Coronary artery (tissue), 2 donors: ENCODE measurements around the gene ADAMTSL2.

ENCODE experiments used
- DNase-seq: peaks from one replicate; pipeline ENCODE4 v3.0.0-alpha.2; 2017; ENCODE audit warnings: low spot score
- H3K27ac ChIP-seq, 2 donors: fragments of 200-600 bp; sonication (generic); one replicate each; pipeline ENCODE4 v1.5.1; 2016 to 2019
- H3K4me3 ChIP-seq: fragments of 200-600 bp; sonication (generic); 2 replicates; pipeline ENCODE4 v1.5.1; 2016; ENCODE audit warnings: mild to moderate bottlenecking, moderate library complexity
- TF ChIP-seq, protein P1 (sequence below): fragments of 200-600 bp; sonication (generic); IDR thresholded peaks from one replicate; pipeline ENCODE4 v1.5.1; 2019; ENCODE audit warnings: antibody characterized with exemption

Gene ADAMTSL2

DNA sequence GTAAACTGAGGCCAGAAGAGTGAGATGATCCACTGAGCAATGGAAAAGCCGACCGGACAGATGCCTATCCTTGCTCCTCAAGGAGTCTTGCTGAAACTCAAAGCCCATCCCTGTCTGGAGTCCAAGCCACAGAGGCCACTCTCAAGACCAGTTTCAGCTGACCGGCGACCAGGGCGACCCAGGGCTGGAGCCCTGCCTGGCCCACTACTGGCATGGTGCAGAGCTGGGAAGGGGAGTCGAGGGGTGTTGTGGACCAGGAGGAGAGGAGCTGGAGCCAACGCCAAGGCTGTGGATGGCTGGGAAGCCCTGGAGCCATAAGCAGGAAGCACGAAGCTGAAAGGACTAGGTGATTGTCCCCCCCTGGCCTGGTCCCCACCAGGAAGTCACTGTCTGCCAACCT lies 52.5 kb downstream of the ADAMTSL2 start:
- TF ChIP-seq, protein P1, sequence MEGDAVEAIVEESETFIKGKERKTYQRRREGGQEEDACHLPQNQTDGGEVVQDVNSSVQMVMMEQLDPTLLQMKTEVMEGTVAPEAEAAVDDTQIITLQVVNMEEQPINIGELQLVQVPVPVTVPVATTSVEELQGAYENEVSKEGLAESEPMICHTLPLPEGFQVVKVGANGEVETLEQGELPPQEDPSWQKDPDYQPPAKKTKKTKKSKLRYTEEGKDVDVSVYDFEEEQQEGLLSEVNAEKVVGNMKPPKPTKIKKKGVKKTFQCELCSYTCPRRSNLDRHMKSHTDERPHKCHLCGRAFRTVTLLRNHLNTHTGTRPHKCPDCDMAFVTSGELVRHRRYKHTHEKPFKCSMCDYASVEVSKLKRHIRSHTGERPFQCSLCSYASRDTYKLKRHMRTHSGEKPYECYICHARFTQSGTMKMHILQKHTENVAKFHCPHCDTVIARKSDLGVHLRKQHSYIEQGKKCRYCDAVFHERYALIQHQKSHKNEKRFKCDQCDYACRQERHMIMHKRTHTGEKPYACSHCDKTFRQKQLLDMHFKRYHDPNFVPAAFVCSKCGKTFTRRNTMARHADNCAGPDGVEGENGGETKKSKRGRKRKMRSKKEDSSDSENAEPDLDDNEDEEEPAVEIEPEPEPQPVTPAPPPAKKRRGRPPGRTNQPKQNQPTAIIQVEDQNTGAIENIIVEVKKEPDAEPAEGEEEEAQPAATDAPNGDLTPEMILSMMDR = no peak
- Histone ChIP-seq H3K27ac (no peak overlapping the region), H3K4me3 (no peak overlapping the region)
- no peak for DNase-seq

DNA sequence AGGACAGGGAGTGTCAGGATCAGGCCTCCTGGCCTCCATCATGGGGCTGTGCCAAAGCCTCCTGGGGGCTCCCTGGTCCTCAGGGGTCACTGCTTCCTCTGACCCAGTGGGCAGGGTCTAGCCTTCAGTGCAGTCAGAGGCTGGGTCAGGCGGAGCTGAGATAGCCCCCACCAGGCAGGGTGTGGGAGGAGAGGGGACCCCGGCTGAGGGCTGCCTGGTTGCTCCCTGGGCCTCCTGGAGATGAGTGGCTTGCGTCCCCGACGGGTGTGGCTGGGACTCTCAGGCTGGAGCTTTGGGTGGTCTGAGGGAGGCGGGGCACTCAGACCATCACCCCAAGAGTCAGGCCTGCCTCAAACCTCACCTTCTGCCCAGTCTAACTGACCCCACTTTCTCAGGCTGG lies 53.0 kb downstream of the ADAMTSL2 start:
- H3K4me3 ChIP-seq = no peak overlapping the region
- no peak overlapping the region for H3K27ac ChIP-seq
- TF ChIP-seq, protein P1 = no peak
- no peak for DNase-seq

DNA sequence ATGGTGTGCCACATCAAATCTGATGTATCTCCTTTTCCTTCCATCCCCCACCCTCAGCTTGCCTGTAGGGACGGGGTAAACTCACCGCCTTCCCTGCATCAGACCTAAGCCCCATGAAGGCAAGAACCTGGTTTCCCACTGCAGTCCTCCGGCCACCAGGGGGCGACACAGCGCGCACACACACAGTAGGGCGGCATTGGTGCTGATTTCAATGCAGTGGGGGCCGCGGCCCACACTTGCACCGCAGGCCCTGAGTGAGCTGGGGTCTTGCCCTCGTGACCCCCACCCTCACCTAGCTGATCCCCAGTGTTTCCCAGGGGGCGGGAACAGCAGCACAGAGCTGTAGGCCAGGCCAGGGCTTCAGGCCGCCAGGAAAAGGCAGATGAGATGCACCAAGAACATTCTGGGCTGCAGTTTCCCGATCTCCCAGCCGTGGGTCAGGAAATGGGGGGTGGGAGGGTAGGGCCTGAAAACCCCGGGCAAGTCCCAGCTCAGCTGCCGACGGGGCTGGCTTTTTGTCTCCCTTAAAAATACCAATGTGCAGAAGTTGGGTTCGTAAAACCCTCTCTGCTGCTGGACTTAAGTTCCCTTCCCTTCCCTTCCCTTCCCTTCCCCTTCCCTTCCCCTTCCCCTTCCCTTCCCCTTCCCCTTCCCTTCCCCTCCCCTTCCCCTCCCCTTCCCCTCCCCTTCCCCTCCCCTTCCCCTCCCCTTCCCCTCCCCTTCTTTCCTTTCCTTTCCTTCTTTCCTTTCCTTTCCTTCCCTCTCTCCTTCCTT lies 55.1 kb downstream of the ADAMTSL2 start:
- Histone ChIP-seq H3K4me3 (no peak overlapping the region), H3K27ac (no peak overlapping the region)
- TF ChIP-seq, protein P1 = no peak
- no peak for DNase-seq

DNA sequence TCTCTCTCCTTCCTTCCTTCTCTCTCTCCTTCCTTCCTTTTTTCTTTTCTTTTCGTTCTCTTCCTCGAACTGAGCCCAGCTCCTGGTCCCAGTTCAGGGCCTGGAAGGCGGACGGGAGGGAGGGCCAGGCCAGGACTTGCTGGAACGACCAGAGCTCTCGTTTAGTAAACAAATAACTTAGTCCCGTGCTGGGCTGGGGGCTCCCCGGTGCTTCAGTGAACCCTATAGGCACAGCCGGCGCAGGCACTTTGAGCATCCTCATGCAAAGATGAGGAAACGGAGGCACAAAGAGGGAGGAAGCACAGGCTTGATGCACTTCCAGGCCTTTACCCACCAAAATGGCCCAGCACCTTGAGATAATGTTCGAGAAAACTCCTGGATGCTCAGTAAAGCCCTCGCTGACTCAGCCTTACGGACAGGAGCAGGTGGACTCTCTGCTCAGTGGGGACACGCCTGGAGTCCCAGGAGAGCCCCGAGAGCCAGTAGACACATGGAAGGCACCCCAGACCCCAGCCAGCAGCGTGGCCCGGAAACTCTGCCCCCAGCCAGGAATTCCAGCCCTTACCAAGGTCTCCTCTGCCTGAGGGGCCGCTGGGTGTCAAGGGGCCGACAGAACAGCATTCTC lies 55.8 kb downstream of the ADAMTSL2 start:
- DNase-seq = no peak
- TF ChIP-seq, protein P1 = no peak
- H3K4me3 ChIP-seq = no peak overlapping the region
- H3K27ac ChIP-seq = no peak overlapping the region

DNA sequence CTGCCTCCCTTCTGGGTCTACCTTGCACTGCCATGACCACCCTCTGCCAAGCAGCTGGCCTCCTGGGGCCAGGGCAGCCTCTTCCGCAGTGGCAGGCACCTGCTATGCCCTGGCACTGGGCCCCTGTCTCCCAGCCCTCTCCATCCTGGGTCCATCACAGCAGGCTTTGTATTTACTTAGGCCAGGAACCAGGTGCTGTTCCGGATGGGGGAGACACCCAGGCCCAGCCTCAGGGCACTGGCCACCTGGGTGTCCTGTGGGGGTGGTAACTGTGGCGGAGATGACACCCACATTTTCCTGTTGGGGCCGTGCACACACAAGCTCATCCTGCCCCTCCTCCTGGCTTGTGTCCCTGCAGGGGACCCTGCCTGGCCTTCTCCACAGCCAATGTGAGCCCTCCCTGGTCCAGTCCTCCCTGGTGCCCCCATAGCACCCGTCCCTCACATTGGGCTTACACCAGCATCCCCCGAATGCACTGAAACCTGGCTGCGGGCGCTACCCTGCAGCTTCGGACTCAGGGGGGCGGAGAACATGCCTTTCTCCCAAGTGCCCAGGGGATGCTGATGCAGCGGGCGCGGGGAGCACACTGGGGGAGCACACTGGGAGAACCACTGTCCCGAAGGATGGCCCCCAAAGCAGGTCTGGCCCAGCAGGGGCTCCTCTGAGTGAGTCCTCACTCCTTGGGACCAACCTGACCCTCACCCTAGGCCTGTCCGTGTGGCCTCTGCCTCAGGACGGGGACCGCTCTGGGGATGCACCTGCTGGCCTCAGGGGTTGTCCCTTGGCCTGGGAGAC lies 56.8 kb downstream of the ADAMTSL2 start:
- no peak overlapping the region for H3K4me3 ChIP-seq
- TF ChIP-seq, protein P1 = no peak
- no peak overlapping the region for H3K27ac ChIP-seq
- DNase-seq = no peak

DNA sequence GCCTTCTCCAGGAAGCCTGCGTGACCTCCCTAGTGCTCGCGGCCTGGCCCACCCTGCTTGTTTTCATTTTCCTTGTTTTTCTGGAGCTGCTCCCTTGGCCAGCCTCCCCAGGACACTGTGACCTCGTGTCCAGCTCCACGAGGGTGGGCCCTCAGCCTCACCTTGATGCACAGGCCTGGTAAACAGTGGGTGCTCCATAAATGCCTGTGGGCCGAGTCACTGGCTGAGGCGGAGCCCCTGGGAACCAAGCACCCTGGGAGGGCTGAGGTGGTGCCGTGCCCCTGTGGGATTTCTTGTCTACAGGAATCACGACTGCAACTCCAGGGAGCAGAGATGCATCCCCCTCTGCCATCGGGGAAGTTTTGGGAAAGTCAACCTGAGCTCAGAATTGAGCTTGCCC lies 57.5 kb downstream of the ADAMTSL2 start:
- H3K4me3 ChIP-seq = no peak overlapping the region
- TF ChIP-seq, protein P1 = no peak
- no peak for DNase-seq
- no peak overlapping the region for H3K27ac ChIP-seq
